ENCODE data around the gene HDX.
"Not testable (repeated sequence)": the region's sequence is repeated elsewhere in the genome, so short reads cannot be mapped to it uniquely, and the experiment has no call there.

The HDX gene

GRCh38 chrX:84339507-84340364 lies 162.5 kb downstream of the HDX start:
- DNase-seq (ENCODE audit: low read depth), result peak; percentile 25

GRCh38 chrX:84336646-84337045 lies 165.6 kb downstream of the HDX start:
- DNase-seq (ENCODE audit: low read depth), result peak; percentile 35

DNA sequence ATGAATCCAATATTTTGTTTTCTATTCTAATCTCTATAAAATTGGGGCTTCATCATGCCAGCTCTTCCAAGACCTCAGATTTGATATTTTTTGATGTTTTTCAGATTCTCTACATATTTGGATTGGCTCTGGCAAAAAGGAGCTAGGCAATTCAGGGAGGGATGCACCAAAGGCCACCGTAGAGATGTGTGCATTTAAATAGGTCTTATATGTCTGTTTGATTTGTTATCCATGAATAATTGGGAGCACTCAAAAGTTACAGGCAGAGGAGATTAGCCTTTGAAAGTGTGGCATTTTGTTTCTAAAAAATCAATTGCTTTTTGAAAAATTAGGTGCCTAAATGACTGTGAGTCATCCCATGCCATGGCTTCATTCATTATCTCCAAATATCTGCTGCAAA lies 167.1 kb downstream of the HDX start:
- no peak for DNase-seq (ENCODE audit: low read depth)

GRCh38 chrX:84322083-84322827 lies 180.0 kb downstream of the HDX start:
- no peak for DNase-seq (ENCODE audit: low read depth)

DNA sequence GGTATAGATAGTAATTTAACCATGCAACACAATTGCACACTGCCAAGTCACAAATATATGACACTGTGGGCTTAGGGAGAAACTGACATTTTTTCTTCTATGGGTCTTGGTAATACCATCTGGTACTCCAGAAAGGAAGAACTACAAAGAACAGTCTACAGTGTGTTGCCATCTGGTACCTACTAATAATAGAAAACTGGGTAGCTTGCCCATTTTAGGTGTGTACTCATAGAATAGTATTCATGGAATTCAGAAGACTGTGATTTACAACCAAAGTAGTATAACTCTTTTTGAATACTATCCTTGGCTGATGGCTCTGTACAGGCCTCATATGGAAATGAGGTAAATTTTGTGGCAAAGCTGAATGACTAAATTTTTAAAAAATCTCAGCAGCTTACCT lies 181.6 kb downstream of the HDX start:
- no peak for DNase-seq (ENCODE audit: low read depth)

GRCh38 chrX:84320023-84320422 lies 182.2 kb downstream of the HDX start:
- DNase-seq (ENCODE audit: low read depth), result no peak

DNA sequence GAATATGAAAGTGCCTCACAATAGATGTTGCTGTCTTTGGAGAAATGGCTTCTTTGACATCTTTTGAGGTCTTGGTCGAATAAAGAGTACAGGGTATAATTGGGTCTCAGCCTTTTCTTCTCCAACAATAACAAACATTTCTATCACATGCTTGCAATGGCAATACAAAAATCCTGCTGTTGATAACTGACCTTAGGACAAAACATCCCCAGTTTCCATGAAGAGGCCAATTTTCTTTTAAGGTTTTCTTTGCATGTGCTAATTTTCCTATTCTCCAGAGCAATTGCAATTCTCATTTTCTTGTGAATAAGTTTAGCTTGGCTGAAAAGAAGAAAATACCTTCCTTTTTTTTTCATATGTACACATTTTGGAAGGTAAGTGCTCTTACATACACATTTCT lies 183.6 kb downstream of the HDX start:
- no peak for DNase-seq (ENCODE audit: low read depth)

DNA sequence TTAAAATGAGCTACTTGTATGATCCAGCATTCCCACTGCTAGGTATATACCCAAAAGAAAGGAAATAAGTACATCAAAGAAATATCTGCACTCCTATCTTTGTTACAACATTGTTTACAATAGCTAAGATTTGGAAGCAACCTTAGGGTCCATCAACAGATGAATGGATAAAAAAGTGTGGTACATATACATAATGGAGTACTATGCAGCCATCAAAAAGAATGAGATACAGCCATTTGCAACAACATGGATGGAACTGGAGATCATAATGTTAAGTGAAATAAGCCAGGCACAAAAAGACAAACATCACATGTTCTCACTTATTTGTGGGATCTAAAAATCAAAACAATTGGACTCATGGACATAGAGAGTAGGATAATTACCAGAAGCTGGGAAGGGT lies 186.3 kb downstream of the HDX start:
- DNase-seq (ENCODE audit: low read depth), result not testable (repeated sequence)
